HG03521 (cell line): Measurements from ENCODE around the gene RHOC.
A peak's percentile ranks its signal among the peaks of the same experiment; 100 is the strongest.

ENCODE experiments used
- ATAC-seq: cut with Tn5 transposase; IDR thresholded peaks from one replicate; pipeline ENCODE4 v1.9.1; 2021; ENCODE audit warnings: mild to moderate bottlenecking, moderate library complexity; ENCODE audit not compliant: unreplicated experiment

The RHOC gene

DNA sequence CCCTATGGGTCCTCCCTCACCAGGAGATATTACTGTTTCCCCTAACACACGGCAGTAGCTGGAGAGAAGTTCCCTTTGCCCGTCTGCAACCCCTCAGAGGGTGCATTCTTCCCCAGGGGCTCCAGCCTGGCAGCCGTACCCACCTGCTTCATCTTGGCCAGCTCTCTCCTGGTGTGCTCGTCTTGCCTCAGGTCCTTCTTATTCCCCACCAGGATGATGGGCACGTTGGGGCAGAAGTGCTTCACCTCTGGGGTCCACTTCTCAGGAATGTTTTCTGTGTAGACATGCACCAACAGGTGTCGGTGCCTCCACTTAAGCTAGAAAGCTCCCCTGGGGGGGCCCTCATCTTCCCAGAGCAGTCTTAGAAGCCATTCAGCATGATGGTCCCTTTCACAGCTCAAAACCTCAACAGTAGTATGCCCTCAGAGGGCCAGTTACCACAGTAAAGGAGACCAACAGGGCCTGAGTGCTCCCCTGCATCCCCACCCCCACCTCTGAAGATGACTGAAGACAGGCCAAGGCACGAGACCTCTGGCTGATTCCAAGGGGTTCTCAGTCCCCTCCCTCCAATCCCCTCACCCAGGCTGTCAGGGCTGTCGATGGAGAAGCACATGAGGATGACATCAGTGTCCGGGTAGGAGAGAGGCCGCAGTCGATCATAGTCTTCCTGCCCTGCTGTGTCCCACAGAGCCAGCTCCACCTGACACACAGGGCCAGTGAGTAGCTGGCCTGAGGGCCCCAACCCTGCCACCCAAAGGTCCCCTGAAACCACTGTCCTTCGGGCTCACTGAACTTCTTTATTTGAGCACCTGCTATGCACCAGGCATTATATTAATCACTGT lies 4.3 kb downstream of the RHOC start:
- ATAC-seq: no peak

DNA sequence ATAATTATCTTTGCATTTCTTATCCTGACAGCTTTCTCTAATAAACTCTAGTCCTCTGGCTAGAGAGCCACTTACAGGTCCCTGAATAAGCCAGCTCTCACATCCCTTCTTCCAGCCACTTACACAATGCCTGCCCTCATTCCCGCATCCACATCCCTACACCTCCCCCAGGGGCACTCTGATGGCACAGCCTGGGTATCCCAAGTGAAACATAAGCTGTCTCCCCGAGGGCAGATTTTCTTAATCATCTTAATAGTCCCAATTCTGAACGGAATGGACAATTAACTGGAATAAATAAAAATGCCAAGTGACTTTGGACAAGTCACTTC lies 4.9 kb downstream of the RHOC start:
- no peak for ATAC-seq

DNA sequence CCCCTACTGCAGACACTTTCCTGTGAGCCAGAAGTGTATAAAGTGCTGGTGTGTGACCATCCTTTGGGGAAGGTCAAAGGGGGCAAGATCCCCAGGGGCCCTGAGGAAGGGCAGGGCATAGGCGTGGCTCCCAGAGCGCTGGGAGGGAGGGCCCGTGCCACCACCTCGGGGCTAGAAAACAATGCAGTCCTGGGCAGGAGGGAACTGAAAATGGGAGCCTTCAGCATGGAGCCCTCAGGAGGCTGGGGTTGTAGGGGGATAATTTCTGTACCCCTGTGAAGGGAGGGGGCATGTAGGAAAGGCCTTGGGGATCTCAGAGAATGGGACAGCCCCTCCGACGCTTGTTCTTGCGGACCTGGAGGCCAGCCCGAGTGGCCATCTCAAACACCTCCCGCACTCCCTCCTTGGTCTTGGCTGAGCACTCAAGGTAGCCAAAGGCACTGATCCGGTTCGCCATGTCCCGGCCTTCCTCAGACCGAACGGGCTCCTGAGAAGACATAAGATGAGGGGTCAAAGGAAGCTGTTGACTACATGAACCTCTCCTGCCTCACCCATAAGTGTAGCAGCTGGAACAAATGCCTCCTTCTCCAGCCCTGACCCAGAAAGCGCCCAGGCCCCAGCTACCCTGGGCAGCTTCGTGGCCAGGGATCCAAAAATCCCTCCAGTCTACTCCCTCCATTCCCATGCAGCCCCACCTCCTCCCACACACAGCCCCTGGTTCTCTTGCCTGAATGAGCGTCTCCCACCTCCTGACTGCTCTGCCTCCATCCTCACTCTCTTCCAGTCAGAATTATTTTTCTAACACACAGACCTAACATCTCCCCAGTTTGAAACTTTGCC lies 5.5 kb downstream of the RHOC start:
- ATAC-seq: no peak

DNA sequence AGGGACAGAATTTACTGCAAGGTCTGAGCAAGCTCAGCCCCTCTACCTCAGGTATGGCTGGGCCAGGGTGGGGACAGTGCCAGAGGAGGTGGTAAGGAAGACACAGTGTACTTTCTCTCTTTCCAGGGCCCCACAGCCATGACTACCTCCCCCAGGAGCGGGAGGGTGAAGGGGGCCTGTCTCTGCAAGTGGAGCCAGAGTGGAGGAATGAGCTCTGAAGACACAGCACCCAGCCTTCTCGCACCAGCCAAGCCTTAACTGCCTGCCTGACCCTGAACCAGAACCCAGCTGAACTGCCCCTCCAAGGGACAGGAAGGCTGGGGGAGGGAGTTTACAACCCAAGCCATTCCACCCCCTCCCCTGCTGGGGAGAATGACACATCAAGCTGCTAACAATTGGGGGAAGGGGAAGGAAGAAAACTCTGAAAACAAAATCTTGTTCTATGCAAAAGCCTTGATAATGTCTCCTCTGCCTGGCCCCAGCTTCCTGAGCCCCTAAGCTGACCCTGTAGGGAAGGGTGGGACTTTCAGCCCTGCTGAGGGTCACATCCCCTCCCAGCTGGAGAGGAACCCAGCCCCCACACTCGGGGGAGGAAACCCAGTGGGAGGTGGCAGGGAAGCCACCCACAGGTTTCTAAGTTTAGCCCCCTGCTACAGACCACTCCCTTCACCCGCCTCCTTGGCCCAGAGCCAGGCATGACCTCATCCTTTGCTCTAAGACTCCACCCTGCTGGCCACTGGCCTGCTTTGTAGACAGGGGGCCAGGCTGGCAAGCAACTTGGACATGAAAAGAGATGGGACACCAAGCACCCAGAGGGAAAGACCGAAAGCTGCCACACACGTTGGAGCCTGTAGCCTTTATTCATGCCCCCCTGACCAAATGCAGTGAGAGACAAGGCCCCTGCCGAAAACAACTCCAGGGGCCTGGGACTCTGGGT lies 6.4 kb downstream of the RHOC start:
- peak; percentile 42 for ATAC-seq

DNA sequence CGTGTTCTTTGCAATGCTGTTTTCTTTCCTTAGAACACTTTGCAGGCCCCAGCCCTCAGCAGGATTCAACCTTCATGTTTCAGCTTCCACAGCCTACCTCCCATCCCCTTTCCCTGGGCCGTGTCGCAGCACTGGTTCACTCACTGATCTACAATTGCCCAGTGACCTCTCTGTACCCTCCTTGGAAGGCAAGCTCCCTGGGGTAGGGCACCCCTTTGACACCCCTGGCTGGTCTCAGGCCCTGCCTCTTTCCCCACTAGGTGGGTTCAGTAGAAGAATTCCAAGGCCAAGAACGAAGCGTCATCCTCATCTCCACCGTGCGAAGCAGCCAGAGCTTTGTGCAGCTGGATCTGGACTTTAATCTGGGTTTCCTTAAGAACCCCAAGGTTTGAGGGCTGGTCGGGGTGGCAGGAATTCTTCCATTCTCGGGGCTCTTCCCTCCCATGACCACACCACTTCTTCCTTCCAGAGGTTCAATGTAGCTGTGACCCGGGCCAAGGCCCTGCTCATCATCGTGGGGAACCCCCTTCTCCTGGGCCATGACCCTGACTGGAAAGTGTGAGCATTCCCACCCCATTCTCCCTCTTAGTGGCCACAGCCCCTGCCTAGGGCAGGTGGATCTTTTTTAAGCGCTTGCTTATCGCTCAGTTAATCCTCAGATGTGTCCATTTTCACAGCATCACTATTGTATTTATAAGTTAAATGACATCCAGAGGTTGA lies 7.3 kb downstream of the RHOC start:
- ATAC-seq: no peak

DNA sequence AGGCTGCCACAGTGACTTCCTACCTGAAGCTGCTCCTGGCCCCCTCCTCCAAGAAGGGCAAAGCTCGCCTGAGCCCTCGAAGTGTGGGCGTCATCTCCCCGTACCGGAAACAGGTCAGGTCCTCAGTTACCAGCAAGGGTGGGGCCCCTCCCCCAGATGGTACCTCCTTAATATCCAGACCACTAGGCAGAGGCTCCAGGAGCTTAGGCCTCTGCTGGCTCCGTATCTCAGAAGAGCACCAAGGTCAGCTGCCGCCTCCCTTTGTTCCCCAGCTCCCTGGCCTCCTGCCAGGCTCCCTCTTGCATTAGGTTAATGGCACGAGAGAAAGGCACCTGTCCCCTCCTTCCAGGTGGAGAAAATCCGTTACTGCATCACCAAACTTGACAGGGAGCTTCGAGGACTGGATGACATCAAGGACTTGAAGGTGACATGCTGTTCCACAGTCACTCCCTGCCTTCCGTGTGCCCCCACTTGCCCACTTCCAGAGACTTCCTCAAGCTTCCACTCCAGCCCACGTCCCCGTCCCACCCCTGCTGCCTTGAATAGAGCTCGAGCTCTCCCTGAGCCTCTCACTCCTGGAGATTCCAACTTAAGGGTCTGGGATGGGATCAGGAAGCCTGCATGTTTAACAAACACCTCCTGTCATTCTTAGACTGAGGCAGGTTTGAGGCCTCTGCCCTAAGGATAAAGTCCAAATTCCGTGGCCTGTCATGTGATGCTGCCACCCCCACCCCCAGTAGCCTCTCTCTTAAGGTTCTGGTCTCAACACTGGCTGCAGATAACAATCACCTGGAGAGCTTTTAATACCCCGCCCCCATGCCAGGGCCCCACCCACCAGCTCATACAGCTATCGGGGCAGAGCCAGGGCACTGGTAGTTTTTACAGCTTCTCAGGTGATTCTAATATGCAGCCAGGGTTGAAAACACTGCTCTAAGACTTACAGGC lies 8.3 kb downstream of the RHOC start:
- ATAC-seq: no peak

DNA sequence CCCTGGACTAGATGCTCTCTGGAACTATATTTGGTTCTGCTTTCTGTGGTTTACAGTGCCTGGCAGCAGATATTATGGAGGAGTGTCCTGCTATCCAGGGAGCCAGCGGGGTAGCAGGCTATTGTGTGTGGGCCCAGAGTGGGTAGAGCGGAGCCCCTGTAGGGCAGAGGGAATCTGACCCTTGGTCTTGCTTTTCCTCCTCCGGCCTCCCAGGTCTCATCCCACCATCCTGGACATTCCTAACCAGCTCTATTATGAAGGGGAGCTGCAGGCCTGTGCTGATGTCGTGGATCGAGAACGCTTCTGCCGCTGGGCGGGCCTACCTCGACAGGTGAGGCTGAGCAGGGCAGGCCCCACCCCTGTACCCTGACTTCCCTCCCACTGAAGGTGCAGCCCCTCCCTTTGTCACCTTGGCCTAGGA lies 9.1 kb downstream of the RHOC start:
- no peak for ATAC-seq

DNA sequence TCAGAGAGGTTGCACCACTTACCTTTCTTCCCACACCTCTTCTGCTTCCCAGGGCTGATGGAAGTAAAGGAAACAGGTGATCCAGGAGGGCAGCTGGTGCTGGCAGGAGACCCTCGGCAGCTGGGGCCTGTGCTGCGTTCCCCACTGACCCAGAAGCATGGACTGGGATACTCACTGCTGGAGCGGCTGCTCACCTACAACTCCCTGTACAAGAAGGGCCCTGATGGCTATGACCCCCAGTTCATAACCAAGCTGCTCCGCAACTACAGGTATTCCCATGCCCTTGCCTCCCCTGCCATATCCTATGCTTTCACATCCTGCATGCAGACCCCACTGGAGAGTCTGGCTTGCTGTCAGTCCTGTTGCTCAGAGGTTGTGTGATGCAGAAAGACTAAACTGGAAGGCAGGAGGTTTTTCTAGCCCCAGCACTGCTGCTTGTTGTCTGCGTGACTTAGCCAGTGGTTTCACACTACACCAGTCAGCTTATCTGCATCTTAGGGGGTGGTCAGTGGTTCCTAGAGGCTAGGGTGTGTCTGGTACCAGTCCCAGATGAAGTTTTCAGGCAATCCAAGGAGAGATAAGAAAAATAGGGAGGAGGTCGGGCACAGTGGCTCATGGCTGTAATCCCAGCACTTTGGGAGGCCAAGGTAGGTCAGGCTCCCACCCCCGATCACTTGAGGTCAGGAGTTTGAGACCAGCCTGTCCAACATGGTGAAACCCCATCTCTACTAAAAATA lies 10.2 kb downstream of the RHOC start:
- ATAC-seq: no peak

DNA sequence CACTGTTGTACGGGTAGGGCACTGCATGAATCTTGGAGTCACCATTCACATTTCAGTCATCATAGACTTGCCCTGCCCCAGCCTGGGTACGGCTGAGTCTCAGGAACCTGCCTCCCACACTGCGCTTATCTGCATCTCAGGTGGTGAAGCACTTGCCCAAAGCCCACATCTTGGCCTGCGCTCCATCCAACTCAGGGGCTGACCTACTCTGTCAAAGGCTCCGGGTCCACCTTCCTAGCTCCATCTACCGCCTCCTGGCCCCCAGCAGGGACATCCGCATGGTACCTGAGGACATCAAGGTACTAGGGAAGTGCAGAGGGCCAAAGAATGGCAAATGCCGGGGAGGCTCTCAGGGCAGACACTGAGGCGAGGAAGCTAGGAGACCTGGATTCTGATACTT lies 11.7 kb downstream of the RHOC start:
- ATAC-seq: no peak

DNA sequence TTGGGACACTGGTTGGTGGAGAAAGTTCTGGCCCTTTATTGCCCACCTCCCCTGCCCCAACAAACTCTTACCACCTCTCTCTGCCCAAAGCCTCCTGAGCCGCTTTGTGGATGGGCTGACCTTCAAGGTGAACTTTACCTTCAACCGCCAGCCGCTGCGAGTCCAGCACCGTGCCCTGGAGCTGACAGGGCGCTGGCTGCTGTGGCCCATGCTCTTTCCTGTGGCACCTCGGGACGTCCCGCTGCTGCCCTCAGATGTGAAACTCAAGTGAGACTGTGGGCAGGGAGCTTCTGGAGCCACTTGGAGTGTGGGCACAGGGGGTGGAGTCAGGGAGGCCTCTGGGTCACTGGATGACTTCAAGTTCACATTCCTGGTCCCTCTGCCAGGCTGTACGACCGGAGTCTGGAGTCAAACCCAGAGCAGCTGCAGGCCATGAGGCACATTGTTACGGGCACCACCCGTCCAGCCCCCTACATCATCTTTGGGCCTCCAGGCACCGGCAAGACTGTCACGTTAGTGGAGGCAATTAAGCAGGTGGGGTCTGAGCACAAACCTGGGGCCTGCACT lies 12.5 kb downstream of the RHOC start:
- ATAC-seq: no peak

DNA sequence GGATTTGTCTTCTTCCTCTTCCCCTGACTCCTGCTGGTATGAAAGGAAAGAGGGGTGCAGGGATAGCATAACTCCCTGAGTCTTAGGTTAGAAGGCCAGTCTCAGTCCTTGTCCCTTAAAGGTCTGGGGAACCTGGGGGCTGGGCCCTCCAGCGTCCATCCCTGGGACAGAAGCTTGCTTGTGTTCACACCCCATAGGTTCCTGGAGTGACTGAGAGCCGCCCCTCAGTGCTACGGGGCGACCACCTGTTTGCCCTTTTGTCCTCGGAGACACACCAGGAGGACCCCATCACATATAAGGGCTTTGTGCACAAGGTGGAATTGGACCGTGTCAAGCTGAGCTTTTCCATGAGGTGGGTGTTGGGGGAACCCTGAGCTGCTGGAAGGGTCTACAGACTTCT lies 13.1 kb downstream of the RHOC start:
- no peak for ATAC-seq

DNA sequence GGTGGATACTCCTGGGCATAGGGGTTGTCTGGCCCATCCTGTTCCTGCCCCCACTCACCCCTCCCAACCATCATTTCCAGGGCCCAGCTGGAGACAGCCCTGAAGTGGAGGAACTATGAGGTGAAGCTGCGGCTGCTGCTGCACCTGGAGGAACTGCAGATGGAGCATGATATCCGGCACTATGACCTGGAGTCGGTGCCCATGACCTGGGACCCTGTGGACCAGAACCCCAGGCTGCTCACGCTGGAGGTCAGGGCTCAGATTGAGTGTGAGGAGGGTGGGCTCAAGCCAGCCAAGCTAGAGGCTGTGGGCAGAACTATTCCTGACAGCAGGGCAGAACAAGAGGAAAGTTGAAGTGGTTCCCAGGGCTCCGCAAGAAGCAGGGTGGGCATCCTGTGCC lies 14.2 kb downstream of the RHOC start:
- ATAC-seq: no peak

DNA sequence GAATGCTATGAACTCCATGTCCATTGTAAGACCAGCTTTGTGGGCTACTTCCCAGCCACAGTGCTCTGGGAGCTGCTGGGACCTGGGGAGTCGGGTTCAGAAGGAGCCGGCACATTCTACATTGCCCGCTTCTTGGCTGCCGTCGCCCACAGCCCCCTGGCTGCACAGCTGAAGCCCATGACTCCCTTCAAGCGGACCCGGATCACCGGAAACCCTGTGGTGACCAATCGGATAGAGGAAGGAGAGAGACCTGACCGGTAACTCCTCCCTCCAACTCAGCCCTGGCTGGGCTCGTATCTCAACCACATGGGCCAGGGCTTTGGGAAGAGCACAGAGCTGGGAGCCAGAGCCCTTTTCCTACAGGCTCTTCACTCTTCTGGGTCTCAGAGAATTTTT lies 17.1 kb downstream of the RHOC start:
- ATAC-seq: no peak

DNA sequence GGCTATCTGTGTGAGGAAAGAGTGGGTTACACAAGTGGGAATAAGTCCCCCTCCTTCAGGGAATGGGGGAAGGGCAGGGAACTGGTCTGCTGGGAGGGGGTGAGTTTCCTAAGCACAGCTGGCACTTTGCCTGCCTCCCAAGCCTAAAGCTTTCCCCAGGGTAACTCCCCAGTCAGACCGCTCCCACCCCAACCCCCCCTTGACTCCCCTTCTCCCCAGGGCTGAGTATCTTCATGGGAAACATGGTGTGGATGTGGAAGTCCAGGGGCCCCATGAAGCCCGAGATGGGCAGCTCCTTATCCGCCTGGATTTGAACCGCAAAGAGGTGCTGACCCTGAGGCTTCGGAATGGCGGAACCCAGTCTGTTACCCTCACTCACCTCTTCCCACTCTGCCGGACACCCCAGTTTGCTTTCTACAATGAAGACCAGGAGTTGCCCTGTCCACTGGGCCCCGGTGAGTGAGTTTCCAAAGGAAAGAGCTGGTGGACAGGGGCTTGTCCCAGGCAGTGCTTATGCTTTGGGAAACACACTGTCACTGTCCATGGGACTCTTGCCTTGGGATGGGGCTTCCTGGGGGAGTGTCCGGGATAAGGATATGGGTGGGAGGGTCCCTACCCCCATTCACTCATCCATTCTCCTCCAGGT lies 17.6 kb downstream of the RHOC start:
- ATAC-seq: no peak

DNA sequence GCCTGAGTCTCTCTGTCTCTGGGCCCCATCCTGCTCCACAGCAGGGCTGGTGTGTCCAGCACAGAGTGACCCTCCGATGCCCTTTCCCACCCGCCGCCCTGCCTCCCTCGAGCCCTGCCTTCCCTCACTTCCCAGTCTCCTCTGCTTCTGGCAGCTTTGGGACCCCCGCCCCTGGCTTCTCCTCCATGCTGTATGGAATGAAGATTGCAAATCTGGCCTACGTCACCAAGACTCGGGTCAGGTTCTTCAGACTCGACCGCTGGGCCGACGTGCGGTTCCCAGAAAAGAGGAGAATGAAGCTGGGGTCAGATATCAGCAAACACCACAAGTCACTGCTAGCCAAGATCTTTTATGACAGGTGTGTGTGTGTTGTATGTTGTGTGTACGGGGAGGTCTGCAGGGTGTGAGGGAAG lies 18.1 kb downstream of the RHOC start:
- no peak for ATAC-seq

DNA sequence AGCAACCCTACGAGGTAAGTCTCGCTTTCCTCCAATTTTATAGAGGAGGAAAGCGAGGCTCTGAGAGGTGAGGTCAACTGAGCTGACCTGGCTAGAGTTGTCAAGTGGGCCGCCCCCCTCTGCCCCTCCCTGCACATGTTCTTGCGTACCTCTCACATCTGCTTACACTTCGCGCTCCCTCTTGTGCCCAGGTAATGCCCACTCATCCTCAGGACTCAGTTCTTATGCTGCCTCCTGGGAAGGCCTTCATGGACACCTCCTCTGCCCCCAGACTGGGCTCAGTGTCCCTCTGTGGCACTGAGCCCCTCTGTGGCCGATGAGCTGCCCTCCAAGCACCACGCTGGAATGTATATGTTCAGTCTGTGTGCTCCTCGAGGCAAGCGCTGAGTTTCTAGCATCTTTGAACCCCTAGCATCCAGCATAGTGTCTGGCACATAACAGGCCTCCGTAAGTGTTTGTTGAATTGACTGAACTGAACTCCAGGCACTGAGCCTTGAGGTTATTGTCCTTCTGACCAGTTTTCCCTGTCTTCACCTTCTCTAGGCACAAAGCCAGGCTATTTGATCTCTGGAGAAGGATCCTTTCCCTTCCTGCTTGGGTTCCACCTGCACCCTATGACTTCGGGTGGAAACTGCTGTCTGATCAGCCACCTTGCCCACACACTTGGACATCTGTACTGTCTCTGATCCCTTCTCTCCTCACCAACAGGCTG lies 19.0 kb downstream of the RHOC start:
- ATAC-seq: no peak

DNA sequence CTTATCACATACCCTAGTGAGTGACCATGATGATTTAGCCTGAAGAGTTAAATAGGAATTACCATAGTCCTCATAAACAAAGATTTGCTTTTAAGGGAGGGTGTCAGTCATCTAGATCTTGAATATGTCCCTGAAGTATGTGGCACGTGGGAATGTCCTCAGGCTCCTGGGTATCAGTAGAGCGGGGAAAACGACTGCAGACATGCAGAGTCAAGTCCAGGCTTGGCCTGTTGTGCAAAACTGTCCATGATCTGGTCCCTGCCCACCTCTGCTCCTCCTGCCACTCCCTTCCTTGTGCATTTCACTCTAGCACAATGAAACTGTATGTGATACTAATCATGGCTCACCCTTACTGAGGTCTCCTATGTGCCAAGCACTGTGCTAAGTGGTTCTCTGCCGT lies 19.6 kb downstream of the RHOC start:
- no peak for ATAC-seq
